HG03558 (cell line): ENCODE results near the gene PSMA1.
"Not testable (repeated sequence)": the region's sequence is repeated elsewhere in the genome, so short reads cannot be mapped to it uniquely, and the experiment has no call there.

Experiments
- ATAC-seq: cut with Tn5 transposase; IDR thresholded peaks from one replicate; pipeline ENCODE4 v1.9.1; 2021; ENCODE audit warnings: moderate number of reproducible peaks; ENCODE audit not compliant: unreplicated experiment; ENCODE audit errors: extremely low read depth

The PSMA1 gene

DNA sequence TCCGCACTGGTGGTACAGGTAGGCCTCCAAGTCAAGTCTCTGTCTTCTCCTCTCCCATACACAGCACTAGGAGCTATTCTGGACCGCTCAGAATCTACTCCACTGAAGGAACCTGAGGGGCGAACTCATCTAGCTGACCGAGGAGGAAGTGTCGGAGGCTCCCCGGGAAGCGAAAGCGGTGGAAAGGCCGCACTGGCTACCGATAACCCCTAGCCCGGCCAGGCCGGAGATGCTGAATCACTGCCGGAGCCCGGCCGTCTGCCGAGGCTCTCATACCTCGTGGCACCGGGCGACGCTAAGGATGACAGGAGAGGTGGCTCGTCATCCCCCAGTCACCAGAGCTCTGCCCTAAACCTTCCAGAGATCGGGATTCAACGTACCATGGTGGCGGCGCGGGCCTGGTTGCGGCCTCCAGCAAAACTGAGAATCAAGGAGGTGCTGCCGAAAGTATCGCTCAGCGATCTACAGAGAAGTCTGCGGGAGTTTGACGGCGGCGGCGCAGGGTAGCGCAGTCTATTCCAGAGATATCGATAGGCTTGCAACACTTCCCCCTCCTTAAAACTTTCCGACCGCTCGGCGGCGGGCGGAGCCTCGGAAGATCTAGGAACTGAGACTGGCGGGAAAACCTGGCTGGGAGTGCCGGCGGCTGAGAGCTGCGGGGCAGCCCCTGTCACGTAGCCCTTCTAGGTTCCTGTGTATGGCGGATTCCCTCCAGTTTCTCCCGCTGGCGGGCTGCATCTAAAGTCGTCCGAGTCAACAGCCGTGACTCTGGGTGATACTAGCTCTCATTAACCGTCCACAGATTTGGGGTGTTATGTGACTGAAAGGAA, at the start of gene PSMA1:
PSMA1 (minus strand) TSS at position 470 of the 830 bp plus-strand sequence; CDS start at position 383, 87 bp downstream.
- peak; percentile 78 for ATAC-seq

- not testable (repeated sequence) for ATAC-seq
These were observed 49.3 kb upstream of the PSMA1 start for GRCh38 chr11:14569516-14569915.

DNA sequence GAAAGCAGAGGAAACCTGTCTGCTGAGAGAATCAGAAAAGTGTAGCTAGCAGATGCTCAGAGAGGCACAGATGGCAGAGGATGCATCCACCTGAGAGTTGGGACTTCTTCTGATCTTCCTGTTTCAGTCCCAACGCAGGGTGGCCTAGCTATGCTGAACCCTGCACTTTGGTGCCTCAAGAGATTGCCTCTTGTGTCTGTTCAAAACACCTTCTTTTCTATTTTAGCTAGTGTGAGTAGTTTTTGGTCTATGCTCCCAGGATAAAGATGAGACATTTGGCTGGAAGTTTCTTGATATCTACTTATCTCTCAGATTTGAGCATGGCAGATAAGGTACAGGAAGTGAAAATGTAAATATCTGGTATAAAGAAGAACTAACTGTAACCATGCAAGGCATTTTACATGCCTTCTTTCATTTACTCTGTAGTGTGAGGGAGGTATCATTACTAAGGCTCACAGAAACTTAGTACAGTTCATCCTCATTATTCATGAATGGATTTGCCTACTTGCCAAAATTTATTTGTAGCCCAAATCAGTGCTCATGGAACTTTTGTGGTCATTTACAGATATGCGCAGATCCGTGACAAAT, 47.0 kb upstream of the PSMA1 start:
- ATAC-seq = no peak

- no peak for ATAC-seq
These were observed 46.3 kb upstream of the PSMA1 start for GRCh38 chr11:14566331-14567063.

- ATAC-seq = no peak
These were observed 45.7 kb upstream of the PSMA1 start for GRCh38 chr11:14565845-14566244.

GRCh38 chr11:14555818-14556217, 35.6 kb upstream of the PSMA1 start:
- ATAC-seq = no peak

DNA sequence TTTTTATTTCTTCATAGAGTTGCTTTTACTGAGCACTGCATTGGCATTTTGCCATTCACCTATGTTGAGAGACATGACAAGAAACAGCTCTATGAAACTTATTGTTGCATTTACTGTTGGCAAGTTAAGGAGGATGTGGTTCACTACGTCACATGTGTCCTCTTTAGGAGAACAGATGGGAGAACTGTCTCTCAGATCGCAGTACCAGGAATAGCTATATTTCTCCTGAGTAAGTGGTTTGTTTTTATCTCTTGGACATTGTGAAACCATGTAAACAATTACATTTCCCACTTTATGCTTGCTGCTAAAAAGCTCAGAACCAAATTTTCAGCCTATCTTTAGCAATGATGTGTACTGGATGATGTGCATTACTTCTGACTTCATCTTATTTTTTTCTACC, 34.8 kb upstream of the PSMA1 start:
- ATAC-seq = no peak

DNA sequence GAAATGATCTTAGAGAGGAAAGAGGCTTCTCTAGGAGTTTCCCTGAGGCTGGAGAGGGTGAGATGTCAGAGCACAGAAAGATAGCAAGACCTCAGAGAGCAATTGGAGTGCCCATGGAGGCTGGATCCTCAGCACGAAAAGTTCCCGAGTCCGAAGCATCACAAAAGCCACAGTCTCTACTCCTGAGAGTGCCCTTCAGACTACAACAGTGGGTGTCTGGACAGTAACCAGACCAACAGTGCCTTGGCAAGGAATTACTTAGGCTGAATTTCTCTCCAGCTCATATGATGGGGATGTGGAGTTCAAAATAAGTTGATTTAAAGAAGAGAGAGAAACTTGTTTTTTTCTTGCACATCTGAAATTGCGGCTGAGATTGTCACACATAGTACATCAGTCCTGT, 31.9 kb upstream of the PSMA1 start:
- ATAC-seq = no peak

DNA sequence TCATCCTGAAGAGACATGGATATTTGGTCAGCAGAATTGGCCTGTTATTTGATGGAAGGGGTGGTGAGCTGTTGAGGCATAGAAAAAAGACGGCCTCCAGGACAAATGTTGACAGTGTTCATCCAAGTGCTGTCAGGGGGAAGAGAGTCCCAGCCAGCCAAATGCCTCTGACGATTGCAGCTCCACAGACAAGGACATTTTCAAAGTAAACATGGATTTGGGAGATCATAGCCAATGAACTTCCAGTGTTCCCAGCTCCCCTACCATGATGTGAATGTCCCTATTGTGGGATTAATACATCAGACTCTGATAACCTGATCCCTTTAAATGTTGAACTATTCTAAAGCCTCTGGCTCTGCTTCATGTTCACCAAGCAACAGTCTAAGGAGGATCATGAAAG, 31.2 kb upstream of the PSMA1 start:
- no peak for ATAC-seq

DNA sequence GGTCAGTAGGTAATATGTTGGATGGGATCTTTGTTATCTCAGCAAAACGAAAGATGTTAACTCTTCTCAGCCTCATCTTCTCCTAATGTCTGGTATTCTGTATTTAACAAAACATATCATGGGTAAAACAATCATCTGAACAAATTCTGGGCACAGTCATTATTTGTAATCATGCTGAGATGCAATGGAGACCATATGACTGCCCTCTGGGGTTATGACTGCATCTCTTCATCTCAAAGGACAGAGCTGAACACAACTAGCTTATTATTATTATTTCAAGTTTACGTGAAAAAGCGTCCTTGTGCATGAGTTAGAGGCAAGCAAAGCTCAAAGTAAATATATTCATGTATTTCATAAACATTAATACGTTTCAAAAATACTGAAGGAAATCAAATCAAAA, 29.7 kb upstream of the PSMA1 start:
- no peak for ATAC-seq

- ATAC-seq = no peak
These were observed 27.3 kb upstream of the PSMA1 start for GRCh38 chr11:14547440-14547839.

GRCh38 chr11:14546672-14547071, 26.5 kb upstream of the PSMA1 start:
- no peak for ATAC-seq

- peak; percentile 89 for ATAC-seq
These were observed 24.4 kb upstream of the PSMA1 start for GRCh38 chr11:14544611-14545010.

- no peak for ATAC-seq
These were observed 23.1 kb upstream of the PSMA1 start for GRCh38 chr11:14543260-14543659.

DNA sequence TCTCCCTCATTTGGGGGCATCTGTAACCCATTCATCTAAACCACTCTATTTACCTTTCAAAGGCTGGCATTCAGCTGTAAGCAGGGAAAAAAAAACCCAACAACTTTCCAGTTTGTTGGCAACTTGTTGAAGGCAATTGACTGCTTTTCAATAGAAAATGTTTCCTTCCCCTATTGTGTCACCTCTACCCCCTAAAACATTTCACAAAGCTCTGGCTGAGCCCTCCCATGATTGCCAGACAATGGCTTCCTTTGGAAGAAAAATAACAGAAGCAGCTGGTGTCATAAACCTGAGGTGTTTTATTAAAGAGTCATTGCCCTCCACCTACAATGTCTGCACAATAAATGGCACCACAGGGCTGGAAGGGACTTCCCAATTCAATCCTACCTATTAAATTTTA, 22.1 kb upstream of the PSMA1 start:
- no peak for ATAC-seq

- no peak for ATAC-seq
These were observed 21.2 kb upstream of the PSMA1 start for GRCh38 chr11:14541192-14541947.

DNA sequence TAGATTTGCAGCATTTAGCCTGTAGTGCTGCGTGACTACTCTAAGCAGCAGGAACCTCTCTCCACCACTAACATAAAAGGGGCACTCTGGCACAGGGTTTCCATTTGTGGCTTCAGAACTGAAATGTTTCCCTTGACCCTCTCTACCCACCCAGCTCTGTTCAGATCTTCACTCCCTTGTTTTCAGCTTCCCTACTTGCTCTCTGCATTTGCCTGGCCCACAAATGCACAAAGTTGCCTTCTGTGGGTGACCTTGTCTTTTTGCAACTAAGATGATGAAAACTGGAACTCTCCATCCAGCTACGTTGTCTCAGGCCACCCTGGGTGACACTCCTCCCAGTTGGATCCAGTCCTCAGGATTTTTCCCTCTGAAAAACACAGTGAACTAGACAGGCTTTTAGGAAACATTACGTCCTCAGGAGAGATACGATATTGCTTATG, 19.8 kb upstream of the PSMA1 start:
- no peak for ATAC-seq

DNA sequence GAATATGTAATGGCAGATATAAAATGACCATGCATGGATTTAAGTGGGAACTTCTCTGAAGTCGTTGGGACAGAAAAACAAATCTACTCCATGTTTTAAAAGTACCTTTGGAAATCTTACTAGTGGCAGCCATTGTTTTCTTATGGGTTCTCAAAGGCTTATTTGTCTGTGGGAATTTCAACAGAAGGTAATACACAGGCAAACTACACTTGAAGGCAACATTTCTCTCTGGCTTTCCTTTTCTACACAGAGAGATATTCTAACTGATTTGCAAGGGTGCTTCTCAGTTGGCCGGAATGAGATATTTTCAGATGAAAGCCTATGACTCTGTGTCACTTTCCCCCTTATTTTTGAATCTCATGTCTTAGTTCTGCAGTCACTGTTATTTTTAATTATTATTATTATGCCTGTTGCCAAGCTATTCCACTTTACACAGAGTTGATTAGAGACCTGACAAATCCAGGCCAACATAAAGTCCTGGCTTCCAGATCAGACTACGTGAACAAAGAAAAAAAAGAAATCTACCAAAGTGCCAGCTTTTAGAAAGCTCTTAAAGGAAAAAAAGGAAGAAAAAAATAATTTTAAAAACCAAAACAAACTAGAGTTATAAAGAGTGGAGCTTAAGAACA, 18.9 kb upstream of the PSMA1 start:
- no peak for ATAC-seq

GRCh38 chr11:14538271-14538925, 18.2 kb upstream of the PSMA1 start:
- ATAC-seq = no peak
